Measurements from ENCODE around the gene FAXC. TPM values are rescaled to one million over a fixed set of nuclear protein-coding genes. Genes with fewer than 3 reads are reported as not detected.

FAXC gene
- total RNA-seq, 2 donors from 2014 or later = 0.16 TPM; not detected in 1

GRCh38 chr6:99359800-99360199, 10.3 kb upstream of the FAXC start:
- H3K4me1 ChIP-seq = no peaks in the 10 kb centered on the region
- no peak for TF ChIP-seq CTCF (IDR thresholded peaks at IDR 0.05)
- no peaks in the 10 kb centered on the region for H3K36me3 ChIP-seq
- H3K4me3 ChIP-seq = no peak overlapping the region
- H3K27me3 ChIP-seq = no peaks in the 10 kb centered on the region
- no peaks in the 10 kb centered on the region for H3K9me3 ChIP-seq
- H3K27ac ChIP-seq = no peak overlapping the region
- no peak for DNase-seq (ENCODE audit: low spot score)

GRCh38 chr6:99356641-99357040, 7.2 kb upstream of the FAXC start:
- TF ChIP-seq CTCF (IDR thresholded peaks at IDR 0.05) = no peak
- Histone ChIP-seq H3K27me3 (no peaks in the 10 kb centered on the region), H3K4me1 (no peaks in the 10 kb centered on the region), H3K36me3 (no peaks in the 10 kb centered on the region), H3K4me3 (no peak overlapping the region), H3K9me3 (no peaks in the 10 kb centered on the region), H3K27ac (no peak overlapping the region)
- DNase-seq (ENCODE audit: low spot score) = no peak

- no peak for DNase-seq (ENCODE audit: low spot score)
- Histone ChIP-seq H3K9me3 (no peaks in the 10 kb centered on the region), H3K27ac (no peak overlapping the region), H3K27me3 (peaks cover 0 to 2% of the 10 kb centered on the region in 2 donors), H3K36me3 (no peaks in the 10 kb centered on the region), H3K4me3 (no peak overlapping the region), H3K4me1 (peaks cover 0 to 3% of the 10 kb centered on the region in 2 donors)
- TF ChIP-seq CTCF (IDR thresholded peaks at IDR 0.05) = no peak
Observed at GRCh38 chr6:99354983-99355382, 5.5 kb upstream of the FAXC start.

- H3K4me1 ChIP-seq = peaks cover 0 to 11% of the 10 kb centered on the region in 2 donors
- no peak overlapping the region for H3K4me3 ChIP-seq
- no peak for DNase-seq (ENCODE audit: low spot score)
- H3K36me3 ChIP-seq = no peaks in the 10 kb centered on the region
- H3K27me3 ChIP-seq = peaks cover 0 to 5% of the 10 kb centered on the region in 2 donors
- no peak overlapping the region for H3K27ac ChIP-seq
- no peaks in the 10 kb centered on the region for H3K9me3 ChIP-seq
- no peak for TF ChIP-seq CTCF (IDR thresholded peaks at IDR 0.05)
Observed at GRCh38 chr6:99353126-99353525, 3.7 kb upstream of the FAXC start.

- Histone ChIP-seq H3K4me3 (no peak overlapping the region), H3K27me3 (peaks cover 0 to 5% of the 10 kb centered on the region in 2 donors)
- TF ChIP-seq CTCF (IDR thresholded peaks at IDR 0.05) = no peak
Observed at GRCh38 chr6:99350573-99350972, 1.1 kb upstream of the FAXC start.

More at GRCh38 chr6:99350573-99350972, 1.1 kb upstream of the FAXC start:
- no peak for DNase-seq (ENCODE audit: low spot score)
- Histone ChIP-seq H3K27ac (no peak overlapping the region), H3K36me3 (no peaks in the 10 kb centered on the region), H3K4me1 (peaks cover 0 to 11% of the 10 kb centered on the region in 2 donors), H3K9me3 (no peaks in the 10 kb centered on the region)

Measured in right atrium auricular region (tissue), 2 donors.